CD1c-positive myeloid dendritic cell (primary cell): Measurements from ENCODE around the gene TRMT61A.

Experiments
- DNase-seq: peaks from one replicate; pipeline ENCODE4 v3.0.0-alpha.2; 2016; ENCODE audit errors: extremely low spot score

Gene TRMT61A

DNA sequence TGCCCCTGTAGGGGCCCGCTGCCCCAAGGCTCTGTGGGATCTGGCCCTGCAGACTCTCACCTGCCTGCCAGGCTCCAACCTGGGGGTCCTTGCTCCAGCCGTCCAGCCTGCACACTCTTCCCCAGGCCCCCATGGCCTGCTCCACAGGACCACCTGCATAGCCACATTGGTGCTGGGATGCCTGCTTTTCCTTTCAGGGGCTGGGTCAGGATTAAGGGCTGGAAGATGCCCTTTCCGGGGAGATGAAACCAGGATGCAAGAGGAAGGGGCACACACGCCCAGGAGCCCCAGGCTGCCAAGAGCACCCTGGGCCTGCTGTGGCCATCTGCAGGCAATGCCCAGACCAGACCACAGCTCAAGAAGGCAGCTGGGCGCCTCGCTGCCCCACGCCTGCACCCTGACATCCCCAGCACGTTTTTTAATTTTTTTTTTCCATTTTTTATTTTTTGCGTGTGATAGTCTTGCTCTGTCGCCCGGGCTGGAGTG lies 18.5 kb downstream of the TRMT61A start:
- DNase-seq, result no peak

DNA sequence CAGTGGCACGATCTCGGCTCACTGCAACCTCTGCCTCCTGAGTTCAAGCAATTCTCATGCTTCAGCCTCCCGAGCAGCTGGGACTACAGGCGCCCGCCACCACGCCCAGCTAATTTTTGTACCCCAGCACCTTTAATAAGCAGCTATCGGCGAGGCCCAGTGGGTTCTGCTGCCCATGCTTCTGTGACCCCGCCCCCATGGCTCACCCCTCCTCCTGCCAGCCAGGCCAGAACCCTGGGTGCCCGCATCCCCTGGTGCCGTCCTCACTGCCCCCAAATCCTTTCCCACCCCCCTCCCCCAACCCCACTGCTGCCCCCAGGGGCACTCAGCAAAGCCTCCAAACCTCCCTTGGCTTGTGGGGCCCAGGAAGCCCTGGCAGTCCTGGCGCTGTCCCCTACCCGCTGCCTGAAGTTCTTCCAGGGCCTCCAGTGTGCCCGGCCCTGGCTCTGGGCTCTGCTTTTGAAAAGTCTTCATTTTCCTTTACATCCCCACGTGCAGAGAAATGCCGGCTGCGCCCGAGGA lies 19.0 kb downstream of the TRMT61A start:
- no peak for DNase-seq

DNA sequence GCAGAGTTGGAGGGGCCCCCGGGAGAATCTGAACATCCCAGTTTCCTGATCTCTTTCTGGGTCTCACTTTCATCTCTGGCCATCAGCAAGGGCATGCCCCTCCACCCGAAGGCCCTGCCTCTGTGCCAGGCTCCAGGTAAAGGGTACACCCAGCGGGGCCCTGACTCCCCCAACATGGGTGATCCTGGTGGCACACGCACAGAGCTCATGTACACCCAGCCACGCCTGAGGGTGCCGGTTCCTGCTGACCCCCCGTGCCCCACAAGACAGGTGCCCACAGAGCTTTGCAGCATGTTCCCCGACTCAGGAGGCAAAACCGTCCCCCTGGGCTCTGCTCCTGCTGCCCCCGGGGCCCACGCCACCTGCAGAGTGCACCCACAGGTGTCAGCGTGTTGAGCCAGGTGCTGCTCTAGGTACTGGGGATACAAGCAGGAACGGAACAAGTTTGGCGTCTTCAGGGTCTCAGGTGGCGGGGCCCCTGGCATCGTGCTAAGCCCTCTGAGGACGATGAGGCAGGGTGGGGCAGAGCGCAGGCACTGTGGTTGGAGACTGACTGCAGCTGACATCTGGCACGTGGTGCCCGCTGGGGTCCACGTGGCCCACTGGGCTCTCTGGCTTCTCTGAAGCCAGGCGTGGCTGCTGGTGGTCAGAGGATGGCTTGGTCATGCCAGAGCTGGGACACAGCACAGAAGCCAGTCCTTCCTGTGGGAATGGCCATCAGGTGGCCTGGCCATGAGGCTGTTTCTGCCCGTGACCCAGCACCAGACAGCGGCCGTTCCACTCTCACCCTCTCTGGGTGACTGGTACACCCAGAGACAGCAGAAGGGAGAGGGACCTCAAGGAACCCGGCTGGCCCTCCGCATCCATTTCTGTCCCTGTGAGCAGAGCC lies 19.7 kb downstream of the TRMT61A start:
- DNase-seq, result no peak

DNA sequence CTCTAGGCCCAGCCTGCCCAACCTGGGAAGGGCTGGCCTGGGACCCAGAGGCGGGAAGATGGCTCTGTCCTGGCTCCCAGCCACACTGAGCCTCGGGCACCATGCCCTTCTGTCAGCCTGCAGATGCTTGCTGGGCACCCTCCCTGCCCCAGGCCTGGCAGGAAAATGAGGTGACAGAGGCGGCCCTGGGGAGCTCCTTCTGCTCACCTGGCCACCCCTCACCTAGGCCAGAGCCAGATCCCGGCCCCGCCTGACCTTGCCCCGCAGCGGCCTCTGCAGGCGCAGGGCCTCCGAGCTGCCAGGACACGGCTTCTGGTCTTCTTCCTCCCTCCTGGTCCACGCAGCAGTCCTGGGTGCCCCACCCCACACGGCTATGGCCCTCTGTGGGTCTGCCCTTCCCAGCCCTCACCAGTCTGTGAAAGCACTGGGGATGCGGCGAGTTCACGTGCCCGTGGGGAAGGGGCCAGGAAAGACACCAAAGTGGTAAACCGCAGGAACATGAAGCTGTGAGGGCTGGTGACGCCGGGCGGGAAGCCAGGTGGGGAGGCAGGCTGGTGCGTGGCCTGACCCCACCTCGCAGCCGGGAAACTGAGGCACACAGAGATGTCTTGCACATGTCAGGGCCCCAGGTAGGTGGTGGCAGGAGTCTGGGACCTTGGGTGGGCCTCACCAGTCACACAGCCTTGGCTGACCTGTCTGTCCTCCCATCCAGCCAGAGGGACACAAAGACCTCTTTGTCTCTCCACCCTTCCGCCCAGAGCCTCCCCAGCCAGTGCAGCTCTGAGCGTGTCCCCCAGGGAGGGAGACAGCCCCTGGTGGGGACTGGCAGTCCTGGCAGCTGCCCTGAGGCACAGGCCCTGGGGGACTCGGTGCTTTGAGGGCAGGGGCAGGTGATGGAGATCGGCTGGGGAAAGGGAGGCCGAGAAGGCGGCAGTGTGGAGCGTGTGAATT lies 20.6 kb downstream of the TRMT61A start:
- DNase-seq, result no peak

DNA sequence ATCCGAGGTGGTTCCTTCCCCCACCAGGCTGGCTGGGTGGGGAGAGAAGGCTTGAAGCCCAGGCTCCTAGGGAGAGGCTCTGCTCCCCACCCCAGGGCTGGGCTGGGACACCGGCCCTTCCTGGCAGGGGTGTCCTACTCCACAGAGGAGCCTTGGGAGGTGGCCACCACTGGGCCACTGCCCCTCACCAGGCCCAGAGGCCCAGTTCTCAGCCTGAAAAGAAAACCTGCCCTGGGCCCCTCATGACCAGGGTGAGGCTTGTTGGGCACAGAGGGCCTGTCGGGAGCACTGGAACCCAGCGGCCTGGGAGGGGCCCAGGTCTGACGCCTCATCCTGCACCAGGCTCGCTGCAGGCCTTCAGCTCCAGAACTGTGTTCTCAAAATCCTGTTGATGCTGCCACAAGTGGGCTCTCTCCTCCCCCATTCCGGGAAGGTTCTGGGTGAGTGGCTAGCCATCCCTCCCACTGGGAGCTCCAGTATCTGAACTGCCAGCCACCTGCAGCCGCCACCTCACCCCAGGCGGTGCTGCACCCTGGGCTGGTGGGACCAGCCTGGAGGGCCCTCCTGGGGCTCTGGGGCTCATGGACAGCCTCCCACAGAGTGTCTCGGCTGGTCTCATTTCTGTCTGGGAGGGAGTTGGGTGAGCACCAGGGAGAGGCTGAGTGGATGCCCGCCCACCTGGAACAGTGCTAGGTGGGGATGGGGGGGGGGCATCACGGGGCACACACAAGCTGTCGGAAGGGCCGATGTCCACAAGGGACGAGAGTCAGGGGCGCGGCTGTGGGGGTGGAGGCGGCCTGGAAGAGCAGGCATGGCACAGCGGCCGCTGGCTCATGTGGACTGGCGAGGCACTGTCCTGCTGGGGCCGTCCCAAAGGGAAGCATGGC lies 21.7 kb downstream of the TRMT61A start:
- no peak for DNase-seq

DNA sequence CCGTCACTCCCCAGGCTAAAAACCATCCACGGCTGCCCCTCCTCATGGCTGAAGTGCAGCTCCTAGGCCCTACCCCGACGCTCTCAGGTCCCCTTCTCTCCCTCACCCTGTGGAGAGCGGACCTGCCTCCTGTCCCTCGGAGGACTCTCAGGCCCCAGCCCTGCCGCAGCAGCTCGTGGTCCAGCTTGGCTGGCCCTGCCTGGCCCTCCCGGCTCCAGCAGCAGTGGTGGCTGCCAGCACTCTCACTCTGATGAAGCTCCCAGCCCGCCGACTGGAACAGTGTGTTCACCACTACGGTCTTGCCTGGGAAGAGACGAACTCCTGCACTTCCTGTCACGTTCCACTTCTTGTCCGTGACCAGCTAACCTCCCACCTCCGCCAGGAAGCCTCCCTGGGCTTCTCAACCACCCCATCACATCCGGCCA lies 22.4 kb downstream of the TRMT61A start:
- DNase-seq, result no peak

DNA sequence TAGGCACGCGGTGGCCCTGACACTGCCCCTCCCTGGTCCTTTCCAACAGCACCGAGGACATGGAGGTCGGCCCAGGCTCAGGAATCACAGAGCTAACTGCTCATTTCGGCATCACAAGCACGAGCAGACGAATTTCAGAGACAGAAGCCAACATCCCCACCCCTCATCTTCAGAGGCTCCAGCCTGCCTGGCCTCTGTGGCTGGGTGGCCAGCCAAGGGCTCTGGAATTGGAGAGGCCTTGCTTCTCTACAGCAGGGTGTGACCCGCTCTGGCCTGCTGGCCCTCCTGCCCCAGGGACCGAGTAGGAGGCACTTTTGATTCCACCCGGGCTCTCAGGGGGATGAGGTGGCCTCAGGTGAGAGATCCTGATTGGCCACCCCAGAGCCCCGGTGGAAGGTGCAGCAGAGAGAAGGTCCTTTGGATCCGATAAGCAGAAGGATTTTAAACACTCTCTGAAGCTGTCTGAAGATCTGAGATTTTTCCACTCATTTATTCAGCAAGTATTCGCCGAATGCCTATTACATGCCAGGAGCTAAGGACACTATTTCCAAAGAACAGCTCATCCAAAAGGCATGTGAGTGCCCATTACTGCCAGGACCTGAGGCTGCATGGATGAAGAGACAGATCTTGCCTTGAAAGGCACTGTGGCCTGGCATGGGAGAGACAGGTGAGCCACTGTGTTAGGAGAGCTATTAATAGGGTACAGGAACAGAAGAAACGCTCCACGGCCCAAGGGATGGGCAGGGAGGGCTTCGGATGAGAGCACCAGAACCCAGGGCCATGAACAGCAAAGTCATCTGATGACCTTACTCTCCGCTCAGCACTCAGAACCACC lies 23.2 kb downstream of the TRMT61A start:
- no peak for DNase-seq

DNA sequence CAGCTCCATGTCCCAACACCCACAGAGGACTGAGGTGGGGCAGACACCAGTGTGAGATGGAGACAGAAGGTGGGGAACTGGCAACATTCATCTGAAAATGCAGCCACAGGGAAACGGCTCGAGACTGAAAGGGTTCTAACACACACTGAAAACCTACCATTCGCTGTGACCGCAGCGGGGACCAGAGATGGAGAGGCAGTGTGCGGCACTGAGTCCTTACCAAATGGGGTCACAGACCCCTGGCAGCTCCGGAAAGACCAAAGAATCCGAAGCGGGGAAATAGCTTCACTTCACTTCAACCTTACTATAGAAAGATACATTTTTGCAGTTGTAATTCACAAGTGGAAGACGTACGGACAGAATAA lies 23.8 kb downstream of the TRMT61A start:
- DNase-seq, result no peak

DNA sequence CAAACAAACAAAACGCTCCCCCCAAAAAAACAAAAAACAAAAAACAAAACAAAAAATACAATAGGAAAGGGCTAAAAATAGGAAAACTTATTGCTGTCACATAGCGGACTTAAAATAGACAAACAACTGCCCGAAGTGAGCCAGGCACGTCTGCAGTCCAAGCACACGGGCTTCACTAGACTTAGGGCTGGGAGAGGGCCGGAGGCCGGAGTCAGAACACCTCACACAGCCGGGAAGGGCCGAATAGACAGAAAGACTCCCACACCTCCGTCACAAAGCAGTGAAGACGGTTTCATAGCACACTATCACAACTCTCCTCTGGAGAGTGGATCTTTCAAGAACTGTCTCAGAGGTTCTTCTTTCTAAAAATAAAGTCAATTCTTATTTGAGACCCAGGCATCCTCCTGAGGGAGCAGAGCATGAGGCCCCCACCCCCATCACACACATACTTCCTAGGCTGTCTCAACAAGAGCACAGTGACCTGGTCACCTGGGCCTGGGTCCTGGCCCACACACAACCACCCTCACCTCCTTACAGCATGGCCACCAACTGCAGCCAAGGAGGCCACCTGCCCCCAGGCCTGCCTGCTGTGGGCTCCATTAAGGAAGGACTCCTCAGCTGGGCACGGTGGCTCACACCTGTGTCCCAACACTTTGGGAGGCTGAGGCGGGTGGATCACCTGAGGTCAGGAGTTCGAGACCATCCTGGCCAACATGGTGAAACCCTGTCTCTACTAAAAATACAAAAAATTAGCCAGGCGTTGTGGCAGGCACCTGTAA lies 26.8 kb downstream of the TRMT61A start:
- DNase-seq, result no peak

DNA sequence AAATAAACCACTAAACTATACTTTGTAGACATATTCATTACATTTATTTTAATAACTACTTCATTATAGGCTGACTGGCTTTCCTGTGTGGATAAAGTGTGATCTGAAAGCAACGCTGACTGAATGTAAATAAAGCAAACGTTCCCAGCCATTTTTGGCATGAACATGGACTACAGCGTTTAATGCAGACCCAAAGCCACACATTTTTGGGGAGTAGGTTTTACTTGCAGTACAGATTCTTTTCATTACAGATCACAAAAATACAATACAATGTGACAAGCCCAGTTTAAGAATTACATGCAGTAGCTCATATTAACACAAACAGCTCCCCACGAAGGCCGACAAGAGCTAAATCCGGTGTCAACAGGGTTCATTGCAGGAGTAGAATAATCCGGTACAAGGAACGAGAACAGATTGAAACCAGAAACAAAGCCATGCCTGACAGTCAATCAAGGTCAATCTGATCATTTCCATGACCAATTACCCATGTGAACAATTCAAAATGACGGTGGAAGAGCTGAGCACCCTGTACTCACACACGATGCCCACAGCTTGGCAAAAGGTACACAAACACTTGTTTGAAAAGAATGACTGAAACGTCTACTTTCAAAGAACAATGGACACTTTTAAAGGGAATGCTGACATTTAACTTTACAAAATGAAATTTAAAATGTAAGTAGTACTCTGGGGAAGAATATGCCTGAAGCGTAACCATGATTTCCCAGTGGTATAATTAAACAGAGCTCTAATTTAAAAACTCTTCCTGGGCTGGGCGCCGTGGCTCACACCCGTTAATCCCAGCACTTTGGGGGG lies 28.2 kb downstream of the TRMT61A start:
- no peak for DNase-seq

DNA sequence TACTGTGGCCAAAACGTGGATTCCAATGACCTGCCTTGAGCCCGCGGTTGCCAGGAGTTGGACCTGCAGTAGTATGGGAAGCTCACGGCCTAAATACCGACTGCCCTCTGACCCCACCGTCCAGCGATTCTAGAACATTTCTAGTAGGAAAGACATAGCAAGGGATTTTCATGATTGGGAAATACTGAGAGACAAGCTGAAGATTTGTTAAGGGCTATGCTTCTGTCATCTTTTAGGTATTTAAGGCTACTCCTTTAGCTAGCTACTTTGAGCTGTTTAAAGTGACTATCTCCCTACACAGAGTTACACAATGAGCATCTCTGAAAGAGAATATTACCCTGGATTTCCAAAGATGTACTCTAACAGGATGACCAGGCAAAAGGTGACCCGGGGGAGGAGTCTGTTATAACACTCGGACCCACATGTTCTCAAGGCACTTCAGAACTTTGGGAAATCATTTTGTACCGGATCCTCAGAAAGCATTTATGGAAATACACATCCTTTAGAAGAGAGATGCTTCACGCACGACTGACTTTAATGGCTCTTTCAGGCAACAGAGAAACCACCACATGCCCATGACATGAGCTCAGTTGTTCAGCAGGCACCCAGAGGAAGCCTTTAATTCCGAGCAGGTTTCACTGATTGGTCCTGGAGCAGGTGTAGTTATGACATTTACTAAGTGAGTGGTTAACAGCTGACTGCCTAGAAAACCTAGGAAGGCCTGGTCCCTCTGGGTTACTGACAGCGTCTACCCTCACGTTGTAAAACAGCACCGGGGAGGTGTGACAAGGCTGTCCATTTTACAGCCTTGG lies 29.3 kb downstream of the TRMT61A start:
- no peak for DNase-seq

DNA sequence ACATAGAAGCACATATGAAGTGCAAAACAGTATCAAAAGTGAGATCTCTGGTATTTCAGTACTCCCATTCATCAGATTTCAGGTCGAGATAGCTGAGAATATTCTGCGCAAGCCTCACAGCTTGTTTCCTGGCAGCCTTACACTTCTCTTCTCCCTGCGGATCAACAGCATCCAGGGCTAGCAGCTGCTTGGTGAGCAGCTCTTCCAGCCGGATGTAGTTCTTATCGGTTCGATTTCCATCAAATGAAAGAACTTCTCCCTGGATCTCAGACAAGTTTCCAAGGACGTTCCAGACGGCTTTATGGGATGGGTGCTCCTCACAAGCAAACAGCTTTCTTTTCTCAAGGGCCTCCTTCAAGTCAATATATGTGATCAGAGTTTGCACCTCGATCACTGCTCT lies 30.8 kb downstream of the TRMT61A start:
- DNase-seq, result no peak

DNA sequence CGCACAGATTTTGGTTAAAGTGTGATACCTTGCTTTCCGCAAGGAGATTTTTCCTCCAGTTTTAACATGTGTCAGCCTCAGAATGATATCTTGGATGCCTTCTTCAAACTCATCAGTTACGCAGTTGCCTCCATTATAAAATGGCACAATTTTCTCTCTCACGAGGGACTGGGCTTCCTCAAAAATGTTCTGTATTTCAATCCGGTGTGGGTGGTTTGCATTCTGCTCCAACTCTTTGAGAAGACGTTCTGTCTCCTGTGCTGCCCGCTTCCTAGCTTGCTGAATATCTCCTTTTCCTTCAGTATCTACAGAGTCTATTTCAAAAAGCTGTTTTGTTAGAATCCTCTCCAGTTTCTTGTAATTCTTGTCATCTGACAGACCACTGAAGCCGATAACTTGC lies 31.7 kb downstream of the TRMT61A start:
- peak; percentile 36 for DNase-seq

DNA sequence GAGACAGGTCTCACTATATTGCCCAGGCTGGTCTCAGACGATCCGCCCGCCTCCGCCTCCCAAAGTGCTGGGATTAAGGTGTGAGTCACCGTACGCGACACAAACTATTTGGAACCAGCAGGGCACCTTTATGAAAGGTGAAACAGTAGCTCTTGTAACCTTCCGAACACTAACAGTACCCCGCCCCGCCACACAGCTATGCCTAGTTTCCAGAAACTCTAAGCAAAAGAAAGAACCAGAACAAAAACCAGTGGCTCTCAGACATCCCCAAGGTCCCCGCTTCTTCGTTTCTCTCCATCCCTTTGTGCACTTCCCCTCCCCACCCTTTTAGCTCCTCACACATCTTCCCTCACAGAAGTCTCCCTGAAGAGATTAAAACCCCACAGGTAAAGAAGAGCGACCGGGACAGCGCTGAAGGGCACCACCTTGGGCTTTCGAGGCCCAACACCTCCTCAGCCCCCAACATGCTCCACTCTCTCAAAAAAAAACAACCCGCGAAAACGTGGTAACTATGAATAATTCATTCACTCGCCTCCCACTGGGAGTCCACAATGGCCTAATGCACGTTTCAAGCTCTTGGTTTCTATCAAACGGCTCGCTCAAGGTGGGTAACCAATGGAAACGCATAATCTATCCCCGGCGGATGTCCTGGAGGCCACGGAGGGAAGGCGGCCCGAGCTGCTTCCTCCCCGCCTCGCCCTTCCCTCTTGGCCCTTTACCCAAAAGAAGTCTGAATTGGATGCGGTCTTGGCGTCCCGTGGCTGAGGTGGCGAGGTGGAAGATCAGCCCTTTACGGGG lies 32.6 kb downstream of the TRMT61A start:
- DNase-seq, result peak; percentile 42

DNA sequence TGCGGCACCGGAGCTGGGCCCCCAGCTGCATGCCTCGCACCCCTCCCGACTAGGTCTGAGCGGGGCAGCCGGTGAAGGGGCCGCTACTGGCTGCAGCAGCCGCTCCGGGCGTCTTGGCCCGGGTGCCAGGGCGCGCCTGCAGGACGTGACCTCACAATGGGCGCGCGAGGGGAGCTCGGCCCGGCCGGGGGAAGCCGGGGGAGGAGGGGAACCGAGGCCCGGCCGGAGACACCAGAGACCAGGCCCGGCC lies 33.1 kb downstream of the TRMT61A start:
- DNase-seq, result peak; percentile 63

DNA sequence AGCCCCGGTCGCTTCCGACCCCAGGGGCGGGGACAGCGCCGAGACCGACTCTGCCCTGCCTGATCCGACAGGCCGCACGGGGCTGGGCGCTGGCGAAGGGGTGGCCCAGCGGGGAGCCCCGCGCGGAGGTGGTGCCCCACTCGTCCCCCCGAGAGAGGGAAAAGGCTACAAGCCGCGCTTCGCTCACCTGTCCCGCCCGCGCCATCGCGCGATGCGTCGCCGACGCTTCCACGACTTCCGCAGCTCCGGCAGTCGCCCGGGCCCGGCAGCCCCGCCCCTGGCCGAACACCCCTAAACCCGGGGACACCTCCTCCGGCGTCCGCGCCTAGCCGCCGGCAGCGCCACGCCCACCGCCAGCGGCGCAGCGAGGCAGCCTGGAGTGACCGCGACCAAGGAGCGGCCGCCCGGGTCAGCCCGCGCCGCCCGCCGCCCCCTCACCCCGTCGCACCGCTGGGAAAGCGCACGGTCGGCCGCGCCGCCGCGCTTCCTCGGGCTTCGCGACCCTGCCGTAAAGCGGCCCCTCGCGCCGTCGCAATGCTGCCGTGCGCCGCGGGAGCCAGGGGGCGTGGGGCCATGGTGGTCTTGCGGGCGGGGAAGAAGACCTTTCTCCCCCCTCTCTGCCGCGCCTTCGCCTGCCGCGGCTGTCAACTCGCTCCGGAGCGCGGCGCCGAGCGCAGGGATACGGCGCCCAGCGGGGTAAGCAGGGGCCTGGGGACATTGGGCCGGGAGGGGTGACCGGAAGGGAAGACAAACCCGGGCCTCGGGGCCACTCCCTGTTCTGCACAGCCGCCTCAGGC lies 33.6 kb downstream of the TRMT61A start, which contains the start of the genes BAG5 and COA8:
TSS of gene BAG5 (minus strand) at position 229 of the 797 bp plus-strand sequence. CDS start 1,493 bp downstream, outside the sequence.
TSS of gene COA8 (plus strand) at position 532 of the 797 bp plus-strand sequence. CDS start at position 574, 42 bp downstream.
- DNase-seq, result peak; percentile 89
